Left lobe of liver (tissue), 2 donors: Measurements from ENCODE around the gene ZBTB46. TPM values are rescaled to one million over a fixed set of nuclear protein-coding genes. Genes with fewer than 3 reads are reported as not detected.
"Not testable (repeated sequence)": the region's sequence is repeated elsewhere in the genome, so short reads cannot be mapped to it uniquely, and the experiment has no call there.

ENCODE experiments used
- ATAC-seq: fragments of 200-7000 bp; cut with Tn5 transposase; one replicate; pipeline ENCODE4 v1.9.1; 2020; ENCODE audit warnings: mild to moderate bottlenecking, moderate library complexity
- DNase-seq: peaks from one replicate; pipeline ENCODE4 v3.0.0-alpha.2; 2020; ENCODE audit warnings: low spot score
- total RNA-seq: library from RNA; stranded (reverse); gene quantifications from one replicate; pipeline ENCODE4 v1.2.1, GENCODE V29; 2021
- donor health status: DM: no; HTN: no; CAD: no; lungs with moderate emphysema.
- donor health status: DM: no; HTN: yes; CAD: no.

The ZBTB46 gene
- total RNA-seq, 1 donor from 2014 or later = 4.7 TPM

GRCh38 chr20:63791497-63792156 lies 39.4 kb downstream of the ZBTB46 start:
- DNase-seq = no peak
- peak; percentile 7 for ATAC-seq

- ATAC-seq (no peak), DNase-seq (no peak)
Observed at GRCh38 chr20:63790572-63791168, 40.4 kb downstream of the ZBTB46 start.

GRCh38 chr20:63789836-63790571 lies 41.1 kb downstream of the ZBTB46 start:
- no peak for DNase-seq
- ATAC-seq = no peak

- no peak for ATAC-seq
- no peak for DNase-seq
Observed at GRCh38 chr20:63787749-63788148, 43.3 kb downstream of the ZBTB46 start.

GRCh38 chr20:63787302-63787701 lies 43.8 kb downstream of the ZBTB46 start:
- DNase-seq (no peak), ATAC-seq (no peak)

GRCh38 chr20:63785691-63786131 lies 45.4 kb downstream of the ZBTB46 start:
- no peak for ATAC-seq
- DNase-seq = no peak

- DNase-seq (no peak), ATAC-seq (no peak)
Observed at GRCh38 chr20:63783970-63784369, 47.1 kb downstream of the ZBTB46 start.

- ATAC-seq (no peak), DNase-seq (no peak)
Observed at GRCh38 chr20:63782521-63782971, 48.5 kb downstream of the ZBTB46 start.

GRCh38 chr20:63782051-63782471 lies 49.0 kb downstream of the ZBTB46 start:
- ATAC-seq (no peak), DNase-seq (no peak)

- DNase-seq = no peak
Observed at GRCh38 chr20:63781181-63781580, 49.9 kb downstream of the ZBTB46 start.

GRCh38 chr20:63778857-63779256 lies 52.2 kb downstream of the ZBTB46 start:
- DNase-seq = no peak
- no peak for ATAC-seq

More at GRCh38 chr20:63781181-63781580, 49.9 kb downstream of the ZBTB46 start:
- ATAC-seq = no peak

- no peak for DNase-seq
- no peak for ATAC-seq
Observed at GRCh38 chr20:63778034-63778752, 52.9 kb downstream of the ZBTB46 start.

GRCh38 chr20:63777614-63778013 lies 53.5 kb downstream of the ZBTB46 start:
- DNase-seq (no peak), ATAC-seq (no peak)

GRCh38 chr20:63776875-63777274 lies 54.2 kb downstream of the ZBTB46 start:
- DNase-seq, ATAC-seq: not testable (repeated sequence)

- DNase-seq (no peak), ATAC-seq (peak; percentile 26)
Observed at GRCh38 chr20:63775096-63775978, 55.7 kb downstream of the ZBTB46 start.

GRCh38 chr20:63774306-63774705 lies 56.8 kb downstream of the ZBTB46 start:
- ATAC-seq (no peak), DNase-seq (no peak)

- no peak for DNase-seq
- ATAC-seq = no peak
Observed at GRCh38 chr20:63773571-63774241, 57.4 kb downstream of the ZBTB46 start.

- ATAC-seq = peak; percentile 24
Observed at GRCh38 chr20:63772781-63773518, 58.1 kb downstream of the ZBTB46 start.

More at GRCh38 chr20:63772781-63773518, 58.1 kb downstream of the ZBTB46 start:
- DNase-seq = no peak
